Panc1 (cell line): ENCODE measurements around the gene SYNC. TPM values are rescaled to one million over a fixed set of nuclear protein-coding genes. Genes with fewer than 3 reads are reported as not detected.

Experiments used
- ATAC-seq: fragments of 200-7000 bp; cut with Tn5 transposase; 2 replicates; pipeline ENCODE4 v1.9.1; 2020; ENCODE audit warnings: mild to moderate bottlenecking, moderate library complexity
- BruUV-seq: library from RNA; stranded (reverse); fragments of 400-500 nt; replicated peaks from 2 replicates; lab custom pipeline; 2021; lab: Mats Ljungman, UMichigan
- CTCF ChIA-PET: fragments of 300-600 bp; sonication (Branson Sonifier 250); formaldehyde crosslinking; loops from one replicate; lab custom pipeline; 2022; ENCODE audit warnings: antibody characterized with exemption; lab: Charles Lee
- POLR2A ChIA-PET: fragments of 300-600 bp; sonication (Branson Sonifier 250); formaldehyde crosslinking; loops from one replicate; lab custom pipeline; 2022; ENCODE audit warnings: antibody characterized with exemption; lab: Charles Lee
- DNase-seq: peaks from one replicate; pipeline ENCODE4 v3.0.0-alpha.2; 2010; ENCODE audit warnings: low read depth, low spot score
- H3K27ac ChIP-seq: 2 replicates; pipeline ENCODE4 v1.5.1; 2011; ENCODE audit warnings: mild to moderate bottlenecking, low read length, inconsistent platforms
- H3K27me3 ChIP-seq: fragments of 200-500 bp; sonication (Bioruptor generic); 2 replicates; pipeline ENCODE4 v1.6.0; 2014; ENCODE audit warnings: low read length, inconsistent platforms; ENCODE audit not compliant: control insufficient read depth, insufficient read depth
- H3K36me3 ChIP-seq: fragments of 200-500 bp; sonication (Bioruptor generic); 2 replicates; pipeline ENCODE4 v1.5.1; 2014; ENCODE audit warnings: inconsistent platforms, mild to moderate bottlenecking, low read length, moderate library complexity; ENCODE audit not compliant: control insufficient read depth, insufficient read depth
- H3K4me1 ChIP-seq: 2 replicates; pipeline ENCODE4 v1.5.1; 2011; ENCODE audit warnings: inconsistent platforms, mild to moderate bottlenecking, low read length, moderate library complexity; ENCODE audit not compliant: control insufficient read depth, insufficient read depth
- H3K4me3 ChIP-seq, 2 experiments: 2 replicates each; pipeline ENCODE4 v1.5.1; 2011 to 2012; ENCODE audit warnings: low read depth in 2 of 2, low read length in 2 of 2, mild to moderate bottlenecking in 2 of 2, inconsistent platforms in 1 of 2, moderate library complexity in 1 of 2
- H3K9me3 ChIP-seq: fragments of 200-500 bp; sonication (Bioruptor generic); 2 replicates; pipeline ENCODE4 v1.5.1; 2014; ENCODE audit warnings: low read depth, mild to moderate bottlenecking, inconsistent platforms, low read length, moderate library complexity; ENCODE audit not compliant: control insufficient read depth, insufficient read depth
- POLR2AphosphoS5 ChIP-seq: IDR thresholded peaks from 2 replicates; pipeline ENCODE4 v1.6.1; 2012; ENCODE audit warnings: mild to moderate bottlenecking, low read depth, low read length, moderate library complexity
- REST ChIP-seq, 2 experiments: IDR thresholded peaks; 2 replicates each; pipeline ENCODE4 v1.6.1; 2011 to 2012; ENCODE audit warnings: low read depth in 2 of 2, control low read depth in 1 of 2, low read length in 1 of 2, mild to moderate bottlenecking in 1 of 2, moderate library complexity in 1 of 2; ENCODE audit not compliant: insufficient read depth in 1 of 2
- SIN3A ChIP-seq: IDR thresholded peaks from 2 replicates; pipeline ENCODE4 v1.6.1; 2012; ENCODE audit warnings: low read depth, mild to moderate bottlenecking, low read length, moderate library complexity, borderline replicate concordance; ENCODE audit not compliant: insufficient read depth
- TCF7L2 ChIP-seq: IDR thresholded peaks from 2 replicates; pipeline ENCODE4 v1.6.1; 2011; ENCODE audit warnings: mild to moderate bottlenecking, low read depth, low read length, inconsistent platforms
- in situ Hi-C: cut with HindIII; loops from 2 replicates; pipeline ENCODE4 v1.10.0; 2016; ENCODE audit warnings: low sequenced_read_pairs, low pct_unique_long_range_greater_than_20kb
- intact Hi-C: fragments of 100-400 bp; cut with micrococcal nuclease; formaldehyde crosslinking; loops from one replicate; pipeline ENCODE4 v1.10.0; 2022; ENCODE audit not compliant: unreplicated experiment
- total RNA-seq: library from RNA; stranded (reverse); gene quantifications from one replicate; pipeline ENCODE4 v1.2.1, GENCODE V29; 2021; ENCODE audit not compliant: unreplicated experiment
- TF ChIP-seq, protein P1 (sequence below): fragments of 450-650 bp; IDR thresholded peaks from 2 replicates; pipeline ENCODE4 v1.5.1; 2017; ENCODE audit warnings: mild to moderate bottlenecking

Gene SYNC
- total RNA-seq, 1 experiment from 2014 or later, result 1.3 TPM

DNA sequence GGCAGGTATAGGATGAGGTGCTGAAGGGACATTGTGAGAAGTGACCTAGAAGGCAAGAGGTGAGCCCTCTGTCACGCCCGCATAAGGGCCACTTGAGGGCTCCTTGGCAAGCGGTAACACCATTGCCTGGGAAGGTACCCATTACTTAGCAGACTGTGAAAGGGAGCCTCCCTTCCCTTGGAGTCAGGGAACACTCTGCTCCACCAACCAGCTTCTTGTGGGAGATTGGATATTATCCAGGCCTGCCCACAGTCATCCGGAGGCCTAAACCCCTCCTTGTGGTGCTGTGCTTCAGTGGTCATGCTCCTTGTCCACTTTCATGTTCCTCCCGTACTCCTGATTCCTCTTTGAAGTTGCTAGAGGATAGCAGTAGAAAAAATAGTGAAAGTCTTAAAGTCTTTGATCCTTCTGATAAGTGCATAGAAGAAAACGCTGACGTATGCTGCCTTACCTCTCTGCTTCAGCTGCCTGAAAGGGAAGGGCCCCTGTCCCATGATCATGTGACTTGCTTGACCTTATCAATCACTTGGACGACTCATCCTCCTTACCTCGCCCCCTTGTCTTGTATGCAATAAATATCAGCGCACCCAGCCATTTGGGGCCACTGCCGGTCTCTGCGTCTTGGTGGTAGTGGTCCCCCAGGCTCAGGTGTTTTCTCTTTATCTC, 35.5 kb downstream of the SYNC start:
- Histone ChIP-seq H3K4me3 (no peak overlapping the region), H3K9me3 (no peaks in the 10 kb centered on the region), H3K27me3 (no peaks in the 10 kb centered on the region), H3K36me3 (peaks cover 43% of the 10 kb centered on the region), H3K4me1 (no peaks in the 10 kb centered on the region), H3K27ac (no peak overlapping the region)
- TF ChIP-seq SIN3A (no peak), TCF7L2 (no peak), REST (IDR thresholded peaks at IDR 0.05; ENCODE audit: insufficient read depth in 1 of 2, low read depth in 2 of 2, low read length in 1 of 2) (no peak), POLR2AphosphoS5 (no peak)
- TF ChIP-seq, protein P1, sequence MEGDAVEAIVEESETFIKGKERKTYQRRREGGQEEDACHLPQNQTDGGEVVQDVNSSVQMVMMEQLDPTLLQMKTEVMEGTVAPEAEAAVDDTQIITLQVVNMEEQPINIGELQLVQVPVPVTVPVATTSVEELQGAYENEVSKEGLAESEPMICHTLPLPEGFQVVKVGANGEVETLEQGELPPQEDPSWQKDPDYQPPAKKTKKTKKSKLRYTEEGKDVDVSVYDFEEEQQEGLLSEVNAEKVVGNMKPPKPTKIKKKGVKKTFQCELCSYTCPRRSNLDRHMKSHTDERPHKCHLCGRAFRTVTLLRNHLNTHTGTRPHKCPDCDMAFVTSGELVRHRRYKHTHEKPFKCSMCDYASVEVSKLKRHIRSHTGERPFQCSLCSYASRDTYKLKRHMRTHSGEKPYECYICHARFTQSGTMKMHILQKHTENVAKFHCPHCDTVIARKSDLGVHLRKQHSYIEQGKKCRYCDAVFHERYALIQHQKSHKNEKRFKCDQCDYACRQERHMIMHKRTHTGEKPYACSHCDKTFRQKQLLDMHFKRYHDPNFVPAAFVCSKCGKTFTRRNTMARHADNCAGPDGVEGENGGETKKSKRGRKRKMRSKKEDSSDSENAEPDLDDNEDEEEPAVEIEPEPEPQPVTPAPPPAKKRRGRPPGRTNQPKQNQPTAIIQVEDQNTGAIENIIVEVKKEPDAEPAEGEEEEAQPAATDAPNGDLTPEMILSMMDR, result no peak
- no peak for DNase-seq
- POLR2A ChIA-PET, result interaction anchor here (0.7 kb wide), 1 partner anchor 30 kb away, joined by 5 read pairs; no protein-coding TSS in a partner anchor
- CTCF ChIA-PET, result no interaction called here
- intact Hi-C loops (no loop called here), in situ Hi-C loops (no loop called here)
- ATAC-seq, result no peak
- no TSS peak for BruUV-seq

DNA sequence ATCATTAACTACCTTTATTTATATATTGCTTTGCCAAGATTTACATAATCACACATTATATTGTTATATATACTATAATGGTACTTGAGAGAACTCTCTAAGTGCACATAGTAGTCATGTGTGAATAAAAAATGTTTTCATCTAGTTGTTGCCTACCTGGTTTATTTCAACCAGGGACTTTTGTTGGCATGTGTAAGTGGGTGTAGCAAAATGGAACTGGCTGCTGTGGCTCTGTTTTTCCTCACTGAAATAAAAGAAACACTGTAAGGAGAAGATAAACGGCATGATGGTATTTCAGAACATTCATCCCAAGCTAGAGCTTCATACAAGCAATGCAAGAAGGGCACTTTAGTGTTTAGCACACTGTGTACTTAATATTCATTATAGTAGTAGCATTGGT, 36.7 kb downstream of the SYNC start:
- ChIA-PET POLR2A (no interaction called here), CTCF (interaction anchor here (0.7 kb wide), 1 partner anchor 10 kb away, joined by 4 read pairs; no protein-coding TSS in a partner anchor)
- peaks cover 41% of the 10 kb centered on the region for H3K36me3 ChIP-seq
- DNase-seq (no peak), ATAC-seq (no peak)
- no peak overlapping the region for H3K4me3 ChIP-seq
- no peaks in the 10 kb centered on the region for H3K4me1 ChIP-seq
- intact Hi-C loops (no loop called here), in situ Hi-C loops (no loop called here)
- no TSS peak for BruUV-seq
- TF ChIP-seq SIN3A (no peak), POLR2AphosphoS5 (no peak), REST (IDR thresholded peaks at IDR 0.05; ENCODE audit: insufficient read depth in 1 of 2, low read depth in 2 of 2, low read length in 1 of 2) (no peak), TCF7L2 (no peak)
- TF ChIP-seq, protein P1, result no peak
- H3K9me3 ChIP-seq, result no peaks in the 10 kb centered on the region
- no peak overlapping the region for H3K27ac ChIP-seq
- H3K27me3 ChIP-seq, result no peaks in the 10 kb centered on the region
